ENCODE results near the gene SLC2A1.

- TF ChIP-seq, protein P1, sequence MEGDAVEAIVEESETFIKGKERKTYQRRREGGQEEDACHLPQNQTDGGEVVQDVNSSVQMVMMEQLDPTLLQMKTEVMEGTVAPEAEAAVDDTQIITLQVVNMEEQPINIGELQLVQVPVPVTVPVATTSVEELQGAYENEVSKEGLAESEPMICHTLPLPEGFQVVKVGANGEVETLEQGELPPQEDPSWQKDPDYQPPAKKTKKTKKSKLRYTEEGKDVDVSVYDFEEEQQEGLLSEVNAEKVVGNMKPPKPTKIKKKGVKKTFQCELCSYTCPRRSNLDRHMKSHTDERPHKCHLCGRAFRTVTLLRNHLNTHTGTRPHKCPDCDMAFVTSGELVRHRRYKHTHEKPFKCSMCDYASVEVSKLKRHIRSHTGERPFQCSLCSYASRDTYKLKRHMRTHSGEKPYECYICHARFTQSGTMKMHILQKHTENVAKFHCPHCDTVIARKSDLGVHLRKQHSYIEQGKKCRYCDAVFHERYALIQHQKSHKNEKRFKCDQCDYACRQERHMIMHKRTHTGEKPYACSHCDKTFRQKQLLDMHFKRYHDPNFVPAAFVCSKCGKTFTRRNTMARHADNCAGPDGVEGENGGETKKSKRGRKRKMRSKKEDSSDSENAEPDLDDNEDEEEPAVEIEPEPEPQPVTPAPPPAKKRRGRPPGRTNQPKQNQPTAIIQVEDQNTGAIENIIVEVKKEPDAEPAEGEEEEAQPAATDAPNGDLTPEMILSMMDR (IDR thresholded peaks at IDR 0.05): no peak
- no peak for TF ChIP-seq EZH2phosphoT487 (IDR thresholded peaks at IDR 0.05)
Observed at GRCh38 chr1:42962641-42963377, 4.1 kb upstream of the SLC2A1 start.

All from neural progenitor cell (in vitro differentiated cells).